Endothelial cell of umbilical vein (primary cell): ENCODE measurements around the gene MEI1. TPM values are rescaled to one million over a fixed set of nuclear protein-coding genes. Genes with fewer than 3 reads are reported as not detected.

Experiments
- BruUV-seq: library from RNA; stranded (reverse); fragments of 400-500 nt; replicated peaks from 2 replicates; lab custom pipeline; 2021; lab: Mats Ljungman, UMichigan
- CTCF ChIA-PET: fragments of 300-600, 350-600 bp; sonication (Branson Sonifier 250); formaldehyde crosslinking; loops from one replicate; lab custom pipeline; 2021; ENCODE audit warnings: antibody characterized with exemption, inconsistent platforms; lab: Charles Lee
- POLR2A ChIA-PET: fragments of 300-600, 350-600 bp; sonication (Branson Sonifier 250); formaldehyde crosslinking; loops from one replicate; lab custom pipeline; 2021; ENCODE audit warnings: antibody characterized with exemption, inconsistent platforms; lab: Charles Lee
- DNase-seq: peaks from one replicate; pipeline ENCODE4 v3.0.0-alpha.2; 2011; ENCODE audit warnings: low read depth, low spot score
- FAIRE-seq: peaks from 2 replicates; lab custom pipeline; 2011; peaks lifted over from hg19 to GRCh38; lab: Jason Lieb, UNC
- H2AFZ ChIP-seq: 2 replicates; pipeline ENCODE4 v1.6.0; 2012; ENCODE audit warnings: low read depth, low read length, control low read depth, inconsistent platforms
- H3K27ac ChIP-seq: 2 replicates; pipeline ENCODE4 v1.5.1; 2011; ENCODE audit warnings: low read depth, mild to moderate bottlenecking, control low read depth, low read length, moderate library complexity; ENCODE audit not compliant: insufficient read depth
- H3K27me3 ChIP-seq, 2 experiments: 2 replicates each; pipeline versions ENCODE4 v1.6.0 to v1.6.1; 2011; ENCODE audit warnings: low read length in 2 of 2, mixed read lengths in 1 of 2; ENCODE audit not compliant: control insufficient read depth in 2 of 2, insufficient read depth in 2 of 2
- H3K36me3 ChIP-seq, 2 experiments: 2 replicates in 1 of 2; 3 replicates in 1 of 2; pipeline ENCODE4 v1.5.1; 2011; ENCODE audit warnings: low read length in 2 of 2, mild to moderate bottlenecking in 1 of 2, moderate library complexity in 1 of 2; ENCODE audit not compliant: control insufficient read depth in 2 of 2, insufficient read depth in 2 of 2; ENCODE audit errors: extremely low read depth in 1 of 2
- H3K4me1 ChIP-seq: 3 replicates; pipeline ENCODE4 v1.5.1; 2011; ENCODE audit warnings: mild to moderate bottlenecking, low read length; ENCODE audit not compliant: control insufficient read depth, insufficient read depth; ENCODE audit errors: extremely low read depth
- H3K4me2 ChIP-seq: 2 replicates; pipeline ENCODE4 v1.6.1; 2011; ENCODE audit warnings: low read length, control low read depth, mixed read lengths; ENCODE audit not compliant: insufficient read depth
- H3K4me3 ChIP-seq, 3 experiments: fragments of 200-600 bp in 1 of 3; sonication (generic), shearing (Covaris generic) in 1 of 3; replicated peaks in 1 of 3; 2 replicates each; pipeline ENCODE4 v1.5.1; 2011 to 2016; ENCODE audit warnings: control low read depth in 3 of 3, low read length in 3 of 3, mild to moderate bottlenecking in 2 of 3, inconsistent platforms in 1 of 3, low read depth in 1 of 3, moderate library complexity in 1 of 3; ENCODE audit not compliant: insufficient read depth in 1 of 3
- H3K79me2 ChIP-seq: 2 replicates; pipeline ENCODE4 v1.6.0; 2012; ENCODE audit warnings: low read length, inconsistent platforms; ENCODE audit not compliant: control insufficient read depth, insufficient read depth
- H3K9ac ChIP-seq: replicated peaks from 2 replicates; pipeline ENCODE3; 2011; ENCODE audit warnings: low read length, control low read depth; ENCODE audit not compliant: insufficient read depth; ENCODE audit errors: extremely low read depth
- H3K9me1 ChIP-seq: replicated peaks from 3 replicates; pipeline ENCODE4 v1.6.0; 2011; ENCODE audit warnings: mild to moderate bottlenecking, low read length; ENCODE audit not compliant: control insufficient read depth, insufficient read depth; ENCODE audit errors: extremely low read depth
- H3K9me3 ChIP-seq: replicated peaks from 2 replicates; pipeline ENCODE4 v1.5.1; 2012; ENCODE audit warnings: low read length, inconsistent platforms; ENCODE audit not compliant: control insufficient read depth, insufficient read depth
- H4K20me1 ChIP-seq: replicated peaks from 2 replicates; pipeline ENCODE3; 2011; ENCODE audit warnings: mild to moderate bottlenecking, low read length; ENCODE audit not compliant: control insufficient read depth, insufficient read depth; ENCODE audit errors: extremely low read depth
- CTCF ChIP-seq, 2 donors: IDR thresholded peaks; 1 replicate in 1 of 2; 2 replicates in 1 of 2; pipeline ENCODE4 v1.5.1; 2011; ENCODE audit warnings: low read length in 2 of 2, mild to moderate bottlenecking in 2 of 2, moderate library complexity in 2 of 2, control low read depth in 1 of 2, inconsistent platforms in 1 of 2, low read depth in 1 of 2; ENCODE audit not compliant: insufficient read depth in 1 of 2; ENCODE audit errors: extremely low read depth in 1 of 2
- FOS ChIP-seq: IDR thresholded peaks from 2 replicates; pipeline ENCODE4 v1.6.1; 2011; ENCODE audit warnings: mild to moderate bottlenecking, low read length, moderate library complexity, borderline replicate concordance; ENCODE audit not compliant: insufficient read depth
- GATA2 ChIP-seq: IDR thresholded peaks from 2 replicates; pipeline ENCODE4 v1.7.0; 2011; ENCODE audit warnings: low read depth, mild to moderate bottlenecking, moderate library complexity, mixed read lengths, low read length; ENCODE audit not compliant: insufficient read length, insufficient read depth
- JUN ChIP-seq: IDR thresholded peaks from 2 replicates; pipeline ENCODE4 v1.6.1; 2011; ENCODE audit warnings: borderline replicate concordance, low read depth; ENCODE audit not compliant: insufficient read length, insufficient read depth
- MAX ChIP-seq: IDR thresholded peaks from 2 replicates; pipeline ENCODE4 v1.6.1; 2011; ENCODE audit not compliant: insufficient read depth, insufficient read length
- MYC ChIP-seq: IDR thresholded peaks from one replicate; pipeline ENCODE4 v1.6.1; 2011; ENCODE audit warnings: mild to moderate bottlenecking, low read depth, low read length
- POLR2A ChIP-seq: IDR thresholded peaks from 2 replicates; pipeline ENCODE4 v1.6.1; 2012; ENCODE audit warnings: low read depth, mild to moderate bottlenecking, control low read depth, low read length
- POLR2AphosphoS5 ChIP-seq: IDR thresholded peaks from 2 replicates; pipeline ENCODE4 v1.6.1; 2012; ENCODE audit warnings: low read depth, mild to moderate bottlenecking, control low read depth, low read length, moderate library complexity; ENCODE audit not compliant: insufficient read depth
- dilution Hi-C: fragments of 300-500 bp; cut with MboI; formaldehyde crosslinking; loops from one replicate; pipeline ENCODE4 v1.15.0; 2019; ENCODE audit warnings: low sequenced_read_pairs; ENCODE audit not compliant: extremely low pct_ligation_motif_present
- intact Hi-C: fragments of 100-400 bp; cut with micrococcal nuclease; formaldehyde crosslinking; loops from one replicate; pipeline ENCODE4 v1.10.0; 2022
- polyA plus RNA-seq, 4 experiments: library from polyadenylated mRNA; depleted of rRNA in 3 of 4; stranded (reverse) in 3 of 4; unstranded in 1 of 4; fragments of >200 nt; gene quantifications; 2 replicates each; pipeline versions ENCODE4 v1.2.1 to v1.2.3, GENCODE V29; 2011 to 2012; ENCODE audit warnings: missing spikeins in 1 of 4
- total RNA-seq: library from RNA; stranded (reverse); gene quantifications from 2 replicates; pipeline ENCODE4 v1.2.3, GENCODE V29; 2021

The MEI1 gene
- total and polyA plus RNA-seq, 2 donors (not counting 3 experiments of a cell fraction or from before 2014, with no cell fraction given): 1.5 to 1.9 TPM

- dilution Hi-C loops: no loop called here
- Histone ChIP-seq H3K4me2 (no peak overlapping the region), H3K9me3 (no peaks in the 10 kb centered on the region), H3K27me3 (no peaks in the 10 kb centered on the region), H3K9me1 (no peaks in the 10 kb centered on the region), H3K27ac (no peak overlapping the region), H3K36me3 (peaks cover 0 to 6% of the 10 kb centered on the region in 2 experiments), H2AFZ (no peak overlapping the region), H3K9ac (no peak overlapping the region), H4K20me1 (peaks cover 4% of the 10 kb centered on the region), H3K4me3 (no peak overlapping the region), H3K79me2 (peaks cover 96% of the 10 kb centered on the region), H3K4me1 (peaks cover 13% of the 10 kb centered on the region)
- no peak for TF ChIP-seq POLR2AphosphoS5
- TF ChIP-seq MAX: no peak
- no peak for TF ChIP-seq MYC
- TF ChIP-seq CTCF (IDR thresholded peaks at IDR 0.05; ENCODE audit: extremely low read depth in 1 of 2, insufficient read depth in 1 of 2, low read depth in 1 of 2, low read length in 2 of 2): no peak
- no peak for TF ChIP-seq JUN
- TF ChIP-seq FOS: no peak
- no peak for TF ChIP-seq POLR2A
- TF ChIP-seq GATA2: no peak
- ChIA-PET CTCF (interaction anchor here (1.0 to 2.4 kb wide), 6 partner anchors 9 to 99 kb away, joined by 3 to 19 read pairs (median 3); partner anchors contain the start of gene SREBF2), POLR2A (interaction anchor here (1.4 kb wide), 1 partner anchor 13 kb away, joined by 3 read pairs; the partner anchor contains the start of gene SREBF2)
- FAIRE-seq (no peak), DNase-seq (no peak)
- intact Hi-C loops: no loop called here
- no TSS peak for BruUV-seq
These were observed 146.3 kb downstream of the MEI1 start for GRCh38 chr22:41845380-41846267.
